Measurements from ENCODE around the gene MXD4.

- no peak for TF ChIP-seq CREB1 (IDR thresholded peaks at IDR 0.05; ENCODE audit: low read depth)
- no peak for TF ChIP-seq MAX (IDR thresholded peaks at IDR 0.05)
- TF ChIP-seq CEBPB (IDR thresholded peaks at IDR 0.05): no peak
- no peak for TF ChIP-seq EP300 (IDR thresholded peaks at IDR 0.05; ENCODE audit: borderline replicate concordance)
- no peak for TF ChIP-seq EGR1 (IDR thresholded peaks at IDR 0.05)
- TF ChIP-seq REST (IDR thresholded peaks at IDR 0.05; ENCODE audit: low read depth): no peak
- TF ChIP-seq YY1 (IDR thresholded peaks at IDR 0.05; ENCODE audit: low read depth): no peak
These were observed 43.1 kb upstream of the MXD4 start for GRCh38 chr4:2304877-2305561.

All from Ishikawa (cell line).